Stimulated activated CD4-positive, alpha-beta T cell treated with anti-CD3 and anti-CD28 coated beads, Interleukin-1b, Interleukin-23, amount 100 ng/mL, for 48 hours (primary cell): Measurements from ENCODE around the gene PPP2R2C.

Source experiments
- DNase-seq: peaks from one replicate; pipeline ENCODE4 v3.0.0-alpha.2; 2020

The PPP2R2C gene

DNA sequence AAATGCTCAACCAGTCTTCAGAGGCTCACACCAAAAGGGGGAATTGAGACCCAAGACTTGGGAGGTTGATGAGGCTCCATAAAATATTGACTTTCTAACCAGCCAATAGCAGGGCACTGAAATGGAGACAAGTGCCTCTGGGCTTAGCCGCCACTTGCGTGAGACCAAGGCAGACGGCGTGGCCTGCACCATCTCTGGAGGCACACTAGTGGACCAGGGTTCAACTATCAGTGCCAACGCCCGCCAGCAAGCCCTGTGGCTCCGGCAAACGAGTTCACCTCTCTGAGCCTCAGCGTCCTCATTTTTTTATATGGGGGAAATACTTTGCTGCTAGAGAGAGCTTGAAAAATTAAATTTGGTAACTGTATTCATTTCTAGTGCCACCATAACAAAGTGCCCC is 50.3 kb downstream of the PPP2R2C start:
- DNase-seq, result no peak

DNA sequence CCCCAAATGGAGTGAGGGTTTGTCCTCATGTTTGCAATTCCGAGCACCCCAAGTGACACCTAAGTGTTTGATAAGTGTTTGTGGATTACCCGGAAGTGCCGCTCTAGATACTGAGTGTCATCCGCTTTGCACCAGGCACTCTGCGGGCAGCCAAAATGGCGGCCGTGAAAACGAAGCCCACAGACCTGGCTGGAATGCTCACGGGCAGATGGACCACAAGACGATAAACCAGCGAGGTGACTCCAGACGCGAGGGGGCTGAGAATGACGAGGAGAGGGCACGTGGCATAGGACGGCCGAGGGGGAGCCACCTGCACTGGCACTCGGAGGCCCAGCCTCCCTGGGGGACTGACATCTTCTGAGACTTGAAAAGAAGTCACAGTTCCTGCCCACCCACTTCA is 51.0 kb downstream of the PPP2R2C start:
- DNase-seq, result no peak

DNA sequence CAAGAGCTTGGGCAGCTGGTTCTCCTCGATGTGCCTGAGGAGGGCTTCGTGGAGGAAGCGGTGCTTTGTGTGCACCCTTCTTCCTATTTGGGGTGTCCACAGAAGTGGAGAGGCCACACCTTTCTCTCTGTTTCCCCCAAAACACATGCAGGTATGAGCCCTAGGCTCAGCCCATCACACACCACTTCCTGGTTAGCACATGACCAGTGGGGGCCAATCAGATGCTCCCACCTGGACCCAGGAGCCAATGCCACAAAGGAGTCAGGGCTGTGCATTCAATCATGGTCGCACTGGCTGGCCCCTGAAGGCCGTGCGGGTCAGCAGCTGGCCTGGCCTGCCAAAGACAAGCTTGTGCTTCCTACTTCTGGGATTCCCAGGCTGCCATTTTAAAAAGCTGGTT is 51.4 kb downstream of the PPP2R2C start:
- no peak for DNase-seq

DNA sequence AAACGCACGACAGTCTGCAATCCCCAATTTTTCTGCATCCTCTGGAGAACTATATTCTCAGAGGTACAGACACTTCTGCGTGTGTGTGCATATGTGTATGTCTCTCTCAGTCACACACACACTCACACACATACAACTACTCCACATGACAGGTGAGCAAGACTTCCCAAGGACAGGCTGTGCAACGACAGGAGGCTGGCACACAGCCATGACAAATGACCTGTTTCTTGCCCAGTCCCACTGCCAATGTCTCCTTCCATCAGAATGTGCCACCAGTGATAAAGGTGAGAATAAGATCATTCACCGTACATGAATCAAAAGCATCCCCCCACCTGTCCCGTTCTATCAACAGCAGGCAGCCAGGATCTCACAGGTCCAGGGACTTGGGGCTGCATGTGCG is 52.4 kb downstream of the PPP2R2C start:
- DNase-seq, result no peak

DNA sequence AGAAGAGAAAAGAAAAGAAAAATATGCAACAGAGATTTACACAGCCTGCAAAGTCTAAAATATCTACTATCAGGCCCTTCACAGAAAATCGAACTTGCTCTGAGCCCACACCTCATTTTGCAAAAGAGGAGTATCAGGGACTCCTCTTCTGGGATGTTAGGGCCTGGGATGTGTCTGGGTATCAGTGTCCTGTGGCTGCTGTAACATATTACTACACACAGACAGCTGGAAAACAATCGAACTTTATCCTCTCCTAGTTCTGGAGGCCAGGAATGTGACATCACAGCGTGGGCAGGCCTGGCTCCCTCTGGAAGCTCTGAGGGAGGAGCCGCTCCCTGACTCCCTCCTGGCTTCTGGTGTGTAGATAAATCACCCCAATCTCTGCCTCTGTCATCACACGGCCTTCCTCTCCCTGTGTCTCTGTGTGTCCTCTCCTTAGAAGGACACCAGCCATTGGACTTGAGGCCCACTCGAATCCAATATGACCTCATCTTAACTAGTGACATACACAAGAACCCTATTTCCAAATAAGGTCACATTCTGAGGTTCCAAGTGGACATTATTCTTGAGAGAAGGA is 52.9 kb downstream of the PPP2R2C start:
- DNase-seq, result no peak

DNA sequence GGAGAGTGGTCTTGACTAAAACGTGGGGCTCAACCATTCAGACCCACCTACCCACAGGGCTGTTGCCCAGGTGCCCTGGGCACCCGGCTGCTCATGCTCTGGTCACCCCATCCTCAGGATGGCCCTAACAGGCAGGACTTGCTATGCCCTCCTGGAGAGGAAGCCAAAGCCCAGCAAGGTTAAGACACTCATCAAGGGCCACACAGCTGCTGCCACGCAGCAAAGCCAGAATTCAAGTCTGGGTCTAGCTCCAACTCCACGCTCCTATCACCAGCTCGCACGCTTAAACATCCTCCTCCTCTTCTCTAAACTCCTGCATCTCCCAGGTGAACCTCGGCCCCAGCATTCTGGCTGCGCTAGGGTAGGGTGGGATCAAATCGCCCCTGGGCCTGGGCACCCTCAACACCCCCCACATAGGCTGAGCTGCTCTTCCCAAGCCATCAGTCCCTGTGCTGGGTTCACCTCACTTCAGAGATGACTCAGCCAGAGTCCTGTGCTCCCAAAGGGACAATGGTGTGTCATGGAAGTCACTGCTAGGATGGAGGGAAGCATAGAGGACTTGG is 54.1 kb downstream of the PPP2R2C start:
- DNase-seq, result no peak

DNA sequence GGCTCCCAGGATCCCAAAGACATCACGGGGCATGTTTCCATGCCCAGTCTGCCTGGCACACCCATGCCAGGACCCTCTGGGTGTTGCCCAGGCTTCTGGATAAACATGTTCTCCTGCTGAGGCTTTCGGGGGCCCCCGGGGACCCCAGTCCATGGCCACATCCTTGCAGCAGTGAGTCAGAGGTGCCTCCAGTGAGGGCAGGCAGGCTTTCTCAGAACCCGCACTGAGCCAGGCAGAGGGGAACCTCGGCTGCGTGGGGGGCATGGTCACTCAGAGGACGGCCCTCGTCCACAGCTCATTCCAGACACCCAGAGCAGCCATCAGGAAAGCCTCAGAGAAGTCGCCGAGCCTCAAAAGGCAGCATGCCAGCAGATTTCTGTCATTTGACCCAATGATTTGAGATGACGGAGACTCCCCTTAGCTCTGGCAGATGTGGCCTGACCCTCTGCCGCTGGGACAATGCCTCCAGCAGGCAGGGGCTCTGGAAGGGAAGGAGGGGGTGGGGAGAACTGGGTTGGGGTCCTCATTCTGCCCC is 54.8 kb downstream of the PPP2R2C start:
- no peak for DNase-seq

DNA sequence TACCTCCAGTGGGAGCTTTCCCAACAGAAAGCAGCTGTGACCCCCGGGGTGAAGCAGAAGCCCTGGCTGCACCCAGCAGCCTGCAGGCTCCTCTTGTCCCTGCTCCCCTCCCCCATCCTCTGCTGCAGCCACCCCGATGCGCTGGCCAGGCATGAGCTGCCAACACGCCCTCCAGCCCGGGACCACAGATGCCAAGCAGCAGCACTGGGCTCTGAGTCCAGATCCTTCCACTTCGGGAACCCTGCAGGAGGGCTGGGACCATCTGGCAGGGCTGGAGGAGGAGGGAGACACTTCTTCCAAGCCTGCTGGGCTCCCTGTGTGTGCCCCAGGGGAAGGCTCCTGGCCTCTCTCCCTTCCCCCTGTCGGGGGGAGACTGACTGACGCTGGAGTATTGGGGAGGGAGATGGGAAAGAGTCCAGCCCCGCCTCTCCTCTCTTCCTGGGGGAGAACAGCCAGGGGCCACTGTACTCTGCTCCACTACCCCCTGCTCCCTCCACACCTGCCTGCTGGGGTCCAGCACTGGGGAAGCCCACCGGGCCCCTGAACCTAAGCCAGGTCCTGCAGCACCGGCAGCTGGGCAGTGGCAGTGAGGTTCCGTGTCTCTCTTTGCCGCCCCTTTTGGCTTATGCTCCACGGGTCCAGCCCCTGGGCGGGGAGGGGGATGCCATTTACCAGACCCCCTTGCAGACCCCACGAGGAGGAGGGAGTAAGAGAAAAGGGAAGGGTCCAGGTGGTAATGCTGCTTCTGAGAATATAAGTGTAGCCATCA is 55.7 kb downstream of the PPP2R2C start:
- DNase-seq, result no peak

DNA sequence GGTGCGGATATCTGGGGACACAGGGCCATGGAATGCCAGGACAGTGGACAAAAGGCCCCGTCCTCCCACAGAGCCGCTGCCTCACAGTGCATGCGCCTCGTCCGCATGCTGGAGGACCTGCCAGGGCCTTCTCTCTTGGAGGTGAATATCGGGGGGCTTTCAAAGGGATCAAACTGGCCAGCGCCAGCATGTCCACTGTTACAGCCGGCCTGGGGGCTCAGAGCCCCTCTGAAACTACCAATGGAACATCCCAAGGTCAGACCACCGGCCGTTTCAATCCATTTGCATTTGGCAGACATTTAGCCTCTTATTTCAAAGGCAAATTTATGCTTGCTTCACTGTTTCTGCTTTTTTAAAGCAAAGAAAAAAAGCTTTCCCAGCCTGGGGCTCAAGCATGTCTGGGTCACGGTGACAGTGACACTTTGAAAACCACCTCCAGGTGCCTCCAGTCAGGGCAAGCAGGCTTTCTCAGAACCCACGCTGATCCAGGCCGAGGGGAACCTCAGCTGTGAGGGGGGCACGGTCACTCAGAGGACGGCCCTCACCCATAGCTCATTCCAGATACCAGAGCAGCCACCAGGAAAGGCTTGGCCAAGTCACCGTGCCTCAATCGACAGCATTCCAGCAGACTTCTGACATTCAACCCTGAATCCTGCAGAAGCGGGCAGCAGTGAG is 57.2 kb downstream of the PPP2R2C start:
- DNase-seq, result no peak

DNA sequence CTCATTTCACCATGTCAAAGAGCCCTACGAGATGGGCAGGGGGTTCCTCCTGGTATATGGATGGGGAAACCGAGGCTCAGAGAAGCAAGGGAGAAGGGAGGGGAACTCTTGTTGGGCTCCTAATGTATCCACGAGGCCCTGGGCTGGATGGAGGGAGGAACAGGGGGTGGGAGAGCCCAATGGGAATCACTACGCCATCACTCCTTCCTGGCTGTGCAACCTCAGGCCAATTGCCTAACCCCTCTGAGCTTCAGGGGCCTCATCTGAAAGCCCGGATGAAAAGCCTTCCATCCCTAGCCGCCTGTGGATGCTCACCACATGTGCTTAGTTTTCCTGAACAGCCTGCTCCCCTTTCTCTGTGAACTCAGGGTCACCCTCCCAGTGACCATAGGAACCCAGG is 57.8 kb downstream of the PPP2R2C start:
- DNase-seq, result no peak

DNA sequence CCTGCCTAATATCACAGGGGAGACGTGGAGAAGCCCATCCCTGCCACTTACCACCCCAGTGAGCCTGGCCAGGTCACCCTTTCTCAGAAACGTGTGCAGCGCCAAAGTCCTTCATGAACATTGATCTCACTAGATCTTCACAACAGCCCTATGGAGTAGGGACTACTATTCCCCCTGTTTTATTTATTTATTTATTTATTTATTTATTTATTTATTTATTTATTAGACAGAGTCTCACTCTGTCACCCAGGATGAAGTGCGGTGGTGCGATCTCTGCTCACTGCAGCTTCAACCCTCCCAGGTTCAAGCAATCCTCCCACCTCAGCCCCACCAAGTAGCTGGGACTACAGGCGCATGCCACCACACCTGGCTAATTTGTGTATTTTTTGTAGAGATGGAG is 61.8 kb downstream of the PPP2R2C start:
- DNase-seq, result no peak

DNA sequence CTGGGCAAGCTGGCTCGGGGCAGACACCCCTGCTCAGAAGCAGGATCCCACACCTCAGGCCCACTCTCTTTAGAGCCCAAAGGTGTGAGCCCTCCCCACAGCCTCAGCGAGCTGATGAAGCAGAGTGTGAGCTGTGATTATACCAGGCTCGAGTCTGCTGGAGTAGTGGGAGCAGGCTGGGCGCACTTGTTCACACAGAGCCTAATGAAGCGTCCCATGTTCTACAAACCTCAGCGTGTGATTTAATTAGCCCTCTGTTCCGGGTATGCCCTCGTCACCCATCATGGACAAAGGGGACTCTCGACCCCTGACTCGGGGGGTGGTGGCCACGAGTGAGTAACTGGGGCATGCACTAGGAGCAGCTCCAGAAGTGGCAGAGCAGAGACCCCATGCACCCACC is 62.3 kb downstream of the PPP2R2C start:
- no peak for DNase-seq

DNA sequence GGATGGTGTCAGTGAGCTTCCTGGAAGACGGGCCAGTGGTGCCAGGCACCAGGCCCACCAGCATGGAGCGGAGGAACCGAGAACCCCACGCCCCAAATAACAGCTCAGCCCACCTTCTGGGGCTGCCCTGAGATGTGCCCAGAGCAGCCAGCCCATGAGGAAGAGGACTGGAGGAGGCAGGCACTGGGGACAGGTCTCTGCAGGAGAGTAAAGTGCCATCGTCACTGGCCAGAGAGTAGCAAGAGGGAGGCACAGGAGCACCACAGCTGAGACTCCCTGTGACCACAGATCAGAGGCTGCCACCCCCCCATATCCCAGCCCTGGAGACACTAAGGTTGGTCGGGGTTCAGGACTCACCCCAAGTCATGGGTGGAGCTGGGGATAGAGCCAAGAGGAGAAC is 63.0 kb downstream of the PPP2R2C start:
- no peak for DNase-seq

DNA sequence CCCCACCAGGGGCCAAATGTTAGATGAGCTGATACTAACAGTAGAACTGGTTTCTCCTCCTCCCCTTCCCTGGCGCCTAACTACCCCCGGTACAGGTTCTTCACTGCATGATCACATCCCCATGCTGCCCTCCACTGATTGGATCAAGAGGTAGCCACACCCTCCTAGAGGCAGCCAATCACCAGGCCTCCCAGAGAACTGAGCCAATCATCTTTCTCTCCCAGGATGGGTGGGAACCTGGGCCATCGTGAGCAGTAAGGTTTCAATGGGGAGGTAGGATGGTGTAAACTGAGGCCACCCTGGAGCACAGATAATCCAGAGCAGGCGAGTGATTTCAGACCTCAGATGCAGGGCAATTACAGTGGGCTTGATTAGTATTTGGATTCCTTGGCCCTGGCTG is 64.2 kb downstream of the PPP2R2C start:
- no peak for DNase-seq

DNA sequence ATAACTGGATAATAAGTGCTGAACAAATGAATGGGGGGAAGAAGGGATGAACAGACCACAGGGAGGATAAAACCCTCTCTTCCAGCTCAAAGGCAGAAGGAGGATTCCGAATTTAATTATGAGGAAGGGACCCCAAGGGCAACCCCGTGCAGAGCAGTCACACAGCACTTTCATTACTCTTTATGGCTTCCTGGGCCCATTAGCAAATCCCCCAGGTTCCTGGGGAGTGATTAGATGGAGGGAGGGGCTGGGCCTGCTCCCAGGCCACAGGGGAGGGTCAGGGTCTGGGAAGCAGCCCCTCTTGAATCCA is 67.1 kb downstream of the PPP2R2C start:
- DNase-seq, result no peak

DNA sequence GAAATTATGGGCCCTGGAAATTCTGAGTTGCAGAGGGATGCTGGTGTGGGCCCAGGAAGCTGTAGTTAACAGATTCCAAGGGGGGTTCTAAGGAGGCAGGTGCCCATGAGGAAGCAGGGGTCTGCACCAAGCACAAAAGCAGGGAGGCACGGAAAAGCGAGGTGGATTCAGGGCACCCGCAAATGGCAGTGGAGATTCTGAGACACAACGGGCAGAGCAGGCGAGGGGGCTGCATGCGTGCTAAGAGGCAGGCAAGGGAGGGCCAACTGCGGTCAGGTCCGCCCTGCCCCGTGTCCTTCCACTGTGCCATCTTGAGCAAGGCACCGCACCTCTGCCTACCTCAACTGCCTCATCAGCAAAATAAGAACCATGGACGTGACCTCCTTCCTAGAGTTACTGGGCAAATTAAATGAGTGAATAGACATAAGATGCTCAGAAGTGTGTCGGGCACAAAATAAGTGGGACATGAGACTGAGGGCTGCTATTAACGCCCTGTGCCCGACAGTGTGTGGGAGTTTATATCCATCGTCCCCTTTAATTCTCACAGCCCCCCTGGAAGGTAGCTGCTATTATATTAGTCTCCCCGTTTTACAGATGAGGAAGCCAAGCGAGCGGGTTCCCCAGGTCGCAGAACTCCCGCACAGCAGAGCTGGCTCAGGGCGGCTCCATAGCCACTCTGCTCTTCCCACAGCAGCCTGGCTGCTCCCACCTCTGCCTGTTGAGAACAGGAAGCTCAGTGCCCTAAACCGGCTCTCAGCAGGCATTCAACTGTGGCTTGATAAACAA is 67.6 kb downstream of the PPP2R2C start:
- DNase-seq, result no peak

DNA sequence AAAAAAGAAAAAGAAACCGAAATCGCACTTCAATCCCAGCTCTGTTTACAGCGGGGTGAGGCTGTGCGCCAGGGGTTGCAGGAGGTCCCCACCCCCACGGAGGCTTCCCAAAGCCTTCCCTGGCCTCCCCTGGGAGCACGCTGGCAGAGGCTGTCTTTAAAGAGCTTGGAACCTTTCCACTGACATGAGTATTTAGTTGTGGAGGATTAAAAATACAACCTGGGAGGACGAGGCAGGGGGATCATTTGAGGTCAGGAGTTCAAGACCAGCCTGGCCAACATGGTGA is 69.1 kb downstream of the PPP2R2C start:
- no peak for DNase-seq

DNA sequence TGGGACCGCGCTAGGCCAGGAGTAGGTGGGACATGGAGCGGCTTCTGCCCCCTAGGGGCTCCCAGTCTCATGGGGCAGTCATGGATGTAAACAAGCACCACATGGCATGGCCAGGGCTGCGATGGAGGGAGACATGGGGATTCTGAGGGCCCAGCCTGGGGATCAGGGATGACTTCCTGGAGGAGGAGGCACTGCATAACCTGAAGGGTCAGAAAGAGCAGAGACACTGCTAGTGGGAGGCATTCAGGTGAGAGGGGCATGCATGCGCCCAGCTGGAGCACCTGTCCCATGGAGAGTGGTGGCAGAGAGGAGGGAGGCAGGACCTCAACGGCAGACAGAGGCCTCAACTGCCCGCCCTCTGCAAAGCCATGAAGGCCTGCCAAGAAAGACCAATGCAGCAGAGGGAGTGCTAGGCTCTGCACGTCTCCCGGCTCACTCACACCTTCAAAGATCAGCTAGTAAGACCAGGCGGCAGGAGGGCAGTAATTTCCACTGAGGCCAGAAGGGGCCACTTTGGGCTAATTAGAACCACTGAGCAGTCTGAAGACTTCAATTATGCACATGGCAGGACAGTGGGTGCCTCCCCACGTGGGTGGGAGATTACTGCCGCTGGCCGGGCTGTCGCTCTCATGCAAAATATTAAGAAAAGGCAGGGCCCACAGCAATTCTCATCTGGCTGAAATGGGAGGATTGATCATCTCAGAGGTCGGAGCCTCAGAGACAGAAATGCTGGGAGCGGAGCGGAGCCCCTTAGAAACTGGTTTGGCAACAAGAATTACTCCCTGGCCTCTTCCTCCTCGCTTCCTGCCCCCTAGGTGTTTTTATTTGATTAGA is 69.6 kb downstream of the PPP2R2C start:
- no peak for DNase-seq

DNA sequence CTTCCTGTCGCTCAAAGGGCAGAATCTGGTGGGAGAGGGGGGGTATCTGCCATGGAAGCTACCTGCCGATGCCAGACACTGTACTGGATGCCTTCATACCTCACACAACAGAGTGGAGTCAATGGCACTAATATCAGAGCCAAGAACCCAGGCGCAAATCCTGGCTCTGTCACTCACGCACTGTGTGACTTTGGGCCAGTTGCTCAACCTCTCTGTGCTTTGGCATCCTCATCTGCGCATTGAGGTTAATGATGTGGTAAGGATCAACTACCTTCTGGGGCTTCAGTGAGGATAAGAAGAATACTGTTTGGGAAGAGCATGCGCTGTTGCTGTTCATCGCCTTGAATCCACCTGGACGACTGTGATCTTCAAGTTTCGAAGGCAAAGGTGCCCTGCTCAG is 70.6 kb downstream of the PPP2R2C start:
- no peak for DNase-seq

DNA sequence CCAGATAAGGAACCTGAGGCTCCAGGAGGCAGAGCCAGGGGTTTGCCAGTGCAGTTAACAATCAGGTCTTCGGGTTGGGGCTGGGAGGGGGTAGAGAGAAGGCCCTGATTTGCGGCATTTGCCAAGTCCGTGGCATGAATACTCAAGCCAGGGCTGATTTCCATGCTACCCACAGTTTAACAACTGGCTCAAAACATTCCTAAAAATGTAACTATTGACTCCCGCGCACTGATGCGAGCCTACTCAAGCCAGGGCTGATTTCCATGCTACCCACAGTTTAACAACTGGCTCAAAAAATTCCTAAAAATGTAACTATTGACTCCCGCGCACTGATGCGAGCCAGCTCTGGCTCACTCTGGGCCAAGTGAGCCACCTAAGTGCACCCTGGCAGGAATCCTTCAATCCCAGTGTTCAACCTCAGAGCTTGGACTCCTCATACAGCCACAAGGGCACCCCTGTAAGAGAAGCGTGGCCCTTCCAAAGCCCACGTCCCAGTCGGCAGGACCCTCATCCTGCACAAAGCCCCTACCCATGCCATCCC is 75.6 kb downstream of the PPP2R2C start:
- DNase-seq, result no peak

DNA sequence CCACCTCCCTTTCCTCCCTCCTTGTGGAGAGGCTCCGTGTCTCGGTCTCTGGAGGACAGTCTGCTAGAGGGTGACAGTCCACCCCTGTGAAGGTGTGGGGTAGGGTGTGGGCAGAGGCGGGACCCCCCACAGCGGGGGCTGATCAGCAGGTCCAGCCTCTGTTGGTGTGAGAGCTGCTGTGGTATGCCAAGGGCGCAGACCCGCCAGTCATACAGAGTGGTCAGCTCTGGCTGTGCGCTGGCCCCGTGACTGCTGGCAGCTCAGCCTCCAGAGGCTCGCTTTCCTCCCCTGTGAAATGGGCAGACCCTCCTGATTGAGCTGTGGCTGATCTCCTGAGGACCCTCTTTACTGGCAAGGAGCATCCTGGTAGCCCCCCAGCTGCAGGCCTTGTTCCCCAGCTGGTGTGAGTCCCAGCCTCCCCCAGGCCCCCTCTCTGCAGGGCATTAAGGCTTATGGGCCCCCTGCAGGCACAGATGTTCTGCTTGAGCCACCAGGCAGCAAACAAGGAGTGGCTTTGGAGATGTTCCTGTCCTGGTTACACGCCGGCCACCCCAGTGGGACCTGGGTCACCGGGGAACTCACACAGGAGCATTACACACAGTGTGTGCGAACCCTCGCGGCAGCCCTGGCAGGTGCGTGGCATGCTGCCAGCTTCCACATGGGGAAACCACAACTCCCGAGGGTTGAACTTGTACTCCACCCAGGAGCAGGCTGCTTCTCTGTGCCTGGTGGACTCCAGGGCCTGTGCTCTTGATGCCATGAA is 76.8 kb downstream of the PPP2R2C start:
- no peak for DNase-seq
